ENCODE measurements around the gene ANXA11.

The ANXA11 gene

DNA sequence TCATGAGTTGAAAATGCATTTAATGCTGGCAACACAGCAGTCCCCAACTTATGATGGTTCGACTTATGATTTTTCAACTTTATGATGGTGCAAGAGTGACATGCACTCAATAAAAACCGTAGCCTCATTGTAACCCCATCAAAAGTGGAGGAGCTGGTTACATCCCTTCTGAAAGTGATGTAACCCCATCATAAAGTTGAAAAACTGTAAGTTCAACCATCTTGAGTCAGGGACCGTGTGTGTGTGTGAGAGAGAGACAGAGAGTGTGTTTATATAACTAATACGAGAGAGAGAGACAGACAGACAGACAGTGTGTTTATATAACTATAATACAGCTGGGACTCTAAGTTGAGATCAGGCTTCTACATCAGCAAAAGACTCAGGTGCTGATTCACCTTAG, 21.0 kb downstream of the ANXA11 start:
- Histone ChIP-seq H3K4me1 (ENCODE audit: control insufficient read depth in 2 of 2, insufficient read depth in 1 of 2, low read depth in 1 of 2, low read length in 2 of 2) (no peaks in the 10 kb centered on the region), H2BK5ac (ENCODE audit: low read length) (no peak overlapping the region)

DNA sequence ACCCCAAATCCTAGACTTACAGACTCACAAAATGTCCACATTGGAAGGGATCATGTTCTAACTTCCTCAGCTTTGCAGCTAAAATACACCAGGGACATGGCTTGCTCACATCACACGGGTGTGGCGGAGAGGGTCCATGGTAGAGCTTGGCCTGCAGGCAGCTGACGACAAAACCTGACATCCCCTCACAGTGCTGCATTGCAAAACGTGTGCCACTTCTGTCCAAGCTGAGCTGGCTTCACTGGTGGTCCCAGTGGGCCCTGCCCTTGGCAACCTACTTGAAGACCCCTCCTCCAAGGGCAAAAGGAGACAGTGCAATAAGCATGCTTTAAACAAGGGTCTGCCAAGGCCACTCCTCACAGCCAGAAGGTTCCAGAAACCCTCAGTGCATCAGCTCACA, 21.9 kb downstream of the ANXA11 start:
- H4K91ac ChIP-seq (ENCODE audit: low read depth, low read length, poor library complexity), result no peak overlapping the region
- H2AFZ ChIP-seq (ENCODE audit: low read length), result no peak overlapping the region
- H2BK120ac ChIP-seq (ENCODE audit: low read depth, low read length), result no peak overlapping the region
- H3K14ac ChIP-seq (ENCODE audit: low read length), result no peak overlapping the region
- no peaks in the 10 kb centered on the region for H3K4me1 ChIP-seq (ENCODE audit: control insufficient read depth in 2 of 2, insufficient read depth in 1 of 2, low read depth in 1 of 2, low read length in 2 of 2)
- H2BK5ac ChIP-seq (ENCODE audit: low read length), result no peak overlapping the region
- no peaks in the 10 kb centered on the region for H3K79me1 ChIP-seq (ENCODE audit: low read depth, low read length)
- no peak overlapping the region for H3K23ac ChIP-seq (ENCODE audit: low read depth, low read length, poor library complexity)
- no peak overlapping the region for H3K4ac ChIP-seq (ENCODE audit: low read length)
- H3K4me2 ChIP-seq (ENCODE audit: insufficient read depth, low read length, poor library complexity, severe bottlenecking), result no peak overlapping the region
- H3K27ac ChIP-seq (replicated peaks; ENCODE audit: low read length), result no peak overlapping the region
- H3K27me3 ChIP-seq (ENCODE audit: control insufficient read depth in 3 of 3, insufficient read depth in 3 of 3, low read depth in 1 of 3, low read length in 3 of 3), result no peaks in the 10 kb centered on the region
- no peak overlapping the region for H2AK5ac ChIP-seq (ENCODE audit: low read depth, low read length)
- no peaks in the 10 kb centered on the region for H3K9me3 ChIP-seq (replicated peaks in 1 of 2; ENCODE audit: control insufficient read depth in 2 of 2, insufficient read depth in 1 of 2, low read depth in 1 of 2, low read length in 2 of 2)
- no peak for DNase-seq (ENCODE audit: low spot score)
- no peaks in the 10 kb centered on the region for H3K36me3 ChIP-seq (replicated peaks in 1 of 2; ENCODE audit: control insufficient read depth in 2 of 2, insufficient read depth in 2 of 2, low read length in 2 of 2)
- no peak overlapping the region for H4K8ac ChIP-seq (ENCODE audit: low read depth, low read length)
- no peak overlapping the region for H2BK12ac ChIP-seq (ENCODE audit: low read length)
- no peak overlapping the region for H2BK15ac ChIP-seq (ENCODE audit: low read length)
- no peak overlapping the region for H3K18ac ChIP-seq (ENCODE audit: low read length)
- H3K9ac ChIP-seq (ENCODE audit: low read depth, low read length, poor library complexity), result no peak overlapping the region
- H3K4me3 ChIP-seq (ENCODE audit: low read length in 2 of 2), result peak overlapping the region in 1 of 2 donors; percentile 3
- no CpG with 5 or more reads among the region's 4 CpGs for WGBS, 2 donors (ENCODE audit: extremely low coverage in 2 of 2, insufficient read length in 2 of 2, insufficient replicate concordance in 1 of 2)

More for the DNA sequence above, 21.0 kb downstream of the ANXA11 start:
- no peak overlapping the region for H2BK12ac ChIP-seq (ENCODE audit: low read length)
- no peak overlapping the region for H3K9ac ChIP-seq (ENCODE audit: low read depth, low read length, poor library complexity)
- no peak overlapping the region for H3K4me3 ChIP-seq (ENCODE audit: low read length in 2 of 2)
- no peak overlapping the region for H2BK15ac ChIP-seq (ENCODE audit: low read length)
- no peak overlapping the region for H3K14ac ChIP-seq (ENCODE audit: low read length)
- no peak overlapping the region for H3K4ac ChIP-seq (ENCODE audit: low read length)
- H4K8ac ChIP-seq (ENCODE audit: low read depth, low read length), result no peak overlapping the region
- no peak overlapping the region for H3K23ac ChIP-seq (ENCODE audit: low read depth, low read length, poor library complexity)
- H3K36me3 ChIP-seq (replicated peaks in 1 of 2; ENCODE audit: control insufficient read depth in 2 of 2, insufficient read depth in 2 of 2, low read length in 2 of 2), result no peaks in the 10 kb centered on the region
- WGBS, 2 donors (ENCODE audit: extremely low coverage in 2 of 2, insufficient read length in 2 of 2, insufficient replicate concordance in 1 of 2), result no CpG with 5 or more reads among the region's 4 CpGs
- H3K27ac ChIP-seq (replicated peaks; ENCODE audit: low read length), result no peak overlapping the region
- H2BK120ac ChIP-seq (ENCODE audit: low read depth, low read length), result no peak overlapping the region
- H3K4me2 ChIP-seq (ENCODE audit: insufficient read depth, low read length, poor library complexity, severe bottlenecking), result no peak overlapping the region
- H2AFZ ChIP-seq (ENCODE audit: low read length), result no peak overlapping the region
- no peak overlapping the region for H3K18ac ChIP-seq (ENCODE audit: low read length)
- no peak for DNase-seq (ENCODE audit: low spot score)
- H3K27me3 ChIP-seq (ENCODE audit: control insufficient read depth in 3 of 3, insufficient read depth in 3 of 3, low read depth in 1 of 3, low read length in 3 of 3), result no peaks in the 10 kb centered on the region
- H3K9me3 ChIP-seq (replicated peaks in 1 of 2; ENCODE audit: control insufficient read depth in 2 of 2, insufficient read depth in 1 of 2, low read depth in 1 of 2, low read length in 2 of 2), result no peaks in the 10 kb centered on the region
- H3K79me1 ChIP-seq (ENCODE audit: low read depth, low read length), result no peaks in the 10 kb centered on the region
- H2AK5ac ChIP-seq (ENCODE audit: low read depth, low read length), result no peak overlapping the region
- H4K91ac ChIP-seq (ENCODE audit: low read depth, low read length, poor library complexity), result no peak overlapping the region

DNA sequence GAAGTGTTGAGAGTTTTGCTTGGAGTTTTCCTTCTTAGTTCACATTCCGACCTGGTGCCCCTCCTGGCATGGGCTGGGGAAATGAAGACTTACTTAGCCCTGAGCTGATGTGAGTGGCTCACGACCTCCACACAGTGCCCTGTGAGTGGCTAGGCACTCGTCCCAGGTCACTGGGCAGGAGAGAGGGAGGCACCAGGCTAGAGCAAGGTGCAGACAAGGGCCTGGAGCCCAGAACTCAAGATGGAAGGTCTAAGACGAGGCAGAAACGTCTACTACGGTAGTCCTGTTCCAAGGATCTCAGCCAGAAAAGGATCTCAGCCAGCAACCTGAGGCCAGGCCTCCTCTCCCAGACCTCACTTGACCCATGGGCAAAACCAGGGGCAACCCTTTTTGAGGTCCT, 22.4 kb downstream of the ANXA11 start:
- Histone ChIP-seq H3K9ac (ENCODE audit: low read depth, low read length, poor library complexity) (no peak overlapping the region), H2BK15ac (ENCODE audit: low read length) (no peak overlapping the region), H3K18ac (ENCODE audit: low read length) (no peak overlapping the region), H2AK5ac (ENCODE audit: low read depth, low read length) (no peak overlapping the region), H3K36me3 (replicated peaks in 1 of 2; ENCODE audit: control insufficient read depth in 2 of 2, insufficient read depth in 2 of 2, low read length in 2 of 2) (no peaks in the 10 kb centered on the region), H3K9me3 (replicated peaks in 1 of 2; ENCODE audit: control insufficient read depth in 2 of 2, insufficient read depth in 1 of 2, low read depth in 1 of 2, low read length in 2 of 2) (no peaks in the 10 kb centered on the region), H3K14ac (ENCODE audit: low read length) (no peak overlapping the region), H3K23ac (ENCODE audit: low read depth, low read length, poor library complexity) (no peak overlapping the region), H3K4ac (ENCODE audit: low read length) (no peak overlapping the region), H2BK5ac (ENCODE audit: low read length) (no peak overlapping the region), H2AFZ (ENCODE audit: low read length) (no peak overlapping the region), H3K27me3 (ENCODE audit: control insufficient read depth in 3 of 3, insufficient read depth in 3 of 3, low read depth in 1 of 3, low read length in 3 of 3) (no peaks in the 10 kb centered on the region), H3K4me2 (ENCODE audit: insufficient read depth, low read length, poor library complexity, severe bottlenecking) (no peak overlapping the region), H3K4me3 (ENCODE audit: low read length in 2 of 2) (no peak overlapping the region), H2BK12ac (ENCODE audit: low read length) (no peak overlapping the region), H2BK120ac (ENCODE audit: low read depth, low read length) (no peak overlapping the region), H3K27ac (replicated peaks; ENCODE audit: low read length) (no peak overlapping the region), H4K91ac (ENCODE audit: low read depth, low read length, poor library complexity) (no peak overlapping the region), H3K4me1 (ENCODE audit: control insufficient read depth in 2 of 2, insufficient read depth in 1 of 2, low read depth in 1 of 2, low read length in 2 of 2) (no peaks in the 10 kb centered on the region), H4K8ac (ENCODE audit: low read depth, low read length) (no peak overlapping the region), H3K79me1 (ENCODE audit: low read depth, low read length) (no peaks in the 10 kb centered on the region)
- DNase-seq (ENCODE audit: low spot score), result no peak
- no CpG with 5 or more reads among the region's 6 CpGs for WGBS, 2 donors (ENCODE audit: extremely low coverage in 2 of 2, insufficient read length in 2 of 2, insufficient replicate concordance in 1 of 2)

DNA sequence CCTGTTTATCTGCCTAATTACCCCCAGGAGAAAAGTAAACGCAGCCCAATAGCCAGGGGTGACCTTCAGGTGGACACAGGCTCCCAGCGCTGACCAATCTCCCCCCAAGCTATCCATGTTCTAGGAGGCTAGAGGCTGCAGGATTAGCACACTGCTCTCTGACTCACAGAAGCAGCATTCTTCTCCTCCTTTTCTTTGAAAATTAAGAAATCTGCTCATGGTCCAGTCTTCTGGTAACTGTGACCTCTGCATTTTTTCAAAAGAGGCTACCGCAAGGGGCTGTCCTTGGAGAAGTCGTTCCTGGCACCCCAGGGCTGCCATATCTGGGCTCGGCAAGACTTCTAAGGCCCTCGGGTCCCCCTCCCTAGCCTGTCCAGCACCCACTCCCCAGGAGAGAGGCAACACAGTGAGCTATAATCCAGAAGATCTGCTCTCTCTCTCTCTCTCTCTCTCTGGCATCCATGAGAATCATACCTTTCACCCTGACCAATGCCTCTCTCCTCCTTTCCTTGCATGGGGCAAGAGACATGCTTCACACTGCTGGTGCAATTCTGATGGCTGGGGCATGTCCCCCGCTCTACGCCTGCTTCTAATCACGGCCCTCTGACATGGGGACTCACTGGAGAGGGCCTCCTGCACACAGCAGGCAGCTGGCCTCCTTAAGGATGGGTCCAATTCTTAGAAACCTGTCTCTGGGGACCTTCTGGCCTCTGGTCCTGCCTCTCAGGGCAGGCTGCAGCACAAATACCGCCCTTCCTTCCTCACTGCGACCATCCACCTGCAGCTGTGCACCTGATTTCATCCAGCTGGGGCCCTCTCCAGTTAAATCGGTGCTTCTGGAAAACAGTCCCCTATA, 27.3 kb downstream of the ANXA11 start:
- WGBS, 2 donors (ENCODE audit: extremely low coverage in 2 of 2, insufficient read length in 2 of 2, insufficient replicate concordance in 1 of 2), result no CpG with 5 or more reads among the region's 12 CpGs
- Histone ChIP-seq H2AFZ (ENCODE audit: low read length) (no peak overlapping the region), H3K4me1 (ENCODE audit: control insufficient read depth in 2 of 2, insufficient read depth in 1 of 2, low read depth in 1 of 2, low read length in 2 of 2) (peaks cover 0 to under 1% of the 10 kb centered on the region in 2 donors), H3K14ac (ENCODE audit: low read length) (no peak overlapping the region), H3K4me3 (ENCODE audit: low read length in 2 of 2) (no peak overlapping the region), H3K79me1 (ENCODE audit: low read depth, low read length) (no peaks in the 10 kb centered on the region), H2BK12ac (ENCODE audit: low read length) (no peak overlapping the region), H2BK15ac (ENCODE audit: low read length) (no peak overlapping the region), H3K9me3 (replicated peaks in 1 of 2; ENCODE audit: control insufficient read depth in 2 of 2, insufficient read depth in 1 of 2, low read depth in 1 of 2, low read length in 2 of 2) (no peaks in the 10 kb centered on the region), H3K9ac (ENCODE audit: low read depth, low read length, poor library complexity) (no peak overlapping the region), H3K23ac (ENCODE audit: low read depth, low read length, poor library complexity) (no peak overlapping the region), H3K27ac (replicated peaks; ENCODE audit: low read length) (no peak overlapping the region), H2AK5ac (ENCODE audit: low read depth, low read length) (no peak overlapping the region), H3K4me2 (ENCODE audit: insufficient read depth, low read length, poor library complexity, severe bottlenecking) (no peak overlapping the region), H2BK5ac (ENCODE audit: low read length) (peak overlapping the region; percentile 67), H4K8ac (ENCODE audit: low read depth, low read length) (no peak overlapping the region), H4K91ac (ENCODE audit: low read depth, low read length, poor library complexity) (no peak overlapping the region), H3K4ac (ENCODE audit: low read length) (no peak overlapping the region), H2BK120ac (ENCODE audit: low read depth, low read length) (no peak overlapping the region), H3K18ac (ENCODE audit: low read length) (peak overlapping the region; percentile 67), H3K27me3 (ENCODE audit: control insufficient read depth in 3 of 3, insufficient read depth in 3 of 3, low read depth in 1 of 3, low read length in 3 of 3) (no peaks in the 10 kb centered on the region), H3K36me3 (replicated peaks in 1 of 2; ENCODE audit: control insufficient read depth in 2 of 2, insufficient read depth in 2 of 2, low read length in 2 of 2) (no peaks in the 10 kb centered on the region)
- no peak for DNase-seq (ENCODE audit: low spot score)

Data from neuronal stem cell (in vitro differentiated cells).